Nephron progenitor cell (in vitro differentiated cells): Measurements from ENCODE around the gene ABCG5.

ENCODE experiments used
- DNase-seq: peaks from one replicate; pipeline ENCODE4 v3.0.0; 2021
- H3K27ac Mint-ChIP-seq: 2 replicates; pipeline ENCODE4 v1.8.0; 2021; ENCODE audit warnings: mild to moderate bottlenecking, moderate library complexity, mixed read lengths
- H3K27me3 Mint-ChIP-seq: 2 replicates; pipeline ENCODE4 v1.8.0; 2021; ENCODE audit warnings: mild to moderate bottlenecking, low read depth, mixed read lengths; ENCODE audit not compliant: poor library complexity
- H3K36me3 Mint-ChIP-seq: 2 replicates; pipeline ENCODE4 v1.8.0; 2021; ENCODE audit warnings: low read depth, mixed read lengths
- H3K4me1 Mint-ChIP-seq: 2 replicates; pipeline ENCODE4 v1.8.0; 2021; ENCODE audit warnings: mixed read lengths
- H3K4me3 Mint-ChIP-seq: 2 replicates; pipeline ENCODE4 v1.8.0; 2021; ENCODE audit warnings: mild to moderate bottlenecking, moderate library complexity, mixed read lengths
- H3K9me3 Mint-ChIP-seq: 2 replicates; pipeline ENCODE4 v1.8.0; 2021; ENCODE audit warnings: mild to moderate bottlenecking, moderate library complexity, mixed read lengths
- TF ChIP-seq, protein P1 (sequence below): fragments of 200-600 bp; sonication (generic); IDR thresholded peaks from 2 replicates; pipeline ENCODE4 v1.5.0; 2021; ENCODE audit warnings: antibody characterized with exemption

The ABCG5 gene

DNA sequence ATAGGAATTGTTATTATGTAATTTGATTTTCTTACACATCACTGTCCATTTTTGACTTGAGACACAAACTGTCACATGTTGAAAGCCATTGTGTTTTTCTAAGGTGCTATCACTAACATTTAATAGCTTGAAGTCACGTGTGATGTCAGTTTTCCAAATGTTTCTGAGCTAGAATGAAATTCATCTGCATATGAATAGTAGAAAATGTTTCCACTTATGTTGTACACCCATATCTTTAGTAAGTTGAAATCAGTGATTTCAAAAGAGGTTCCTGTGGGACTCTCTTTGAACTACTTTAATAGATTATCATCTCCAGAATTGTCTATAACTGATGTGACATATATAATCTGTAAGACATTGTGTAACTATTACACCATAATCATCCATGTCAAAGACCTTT is 27.8 kb downstream of the ABCG5 start:
- Mint-ChIP-seq H3K27ac (no peak overlapping the region), H3K9me3 (peaks cover 4% of the 10 kb centered on the region), H3K27me3 (no peaks in the 10 kb centered on the region), H3K4me1 (no peaks in the 10 kb centered on the region), H3K36me3 (peaks cover 21% of the 10 kb centered on the region), H3K4me3 (no peak overlapping the region)
- TF ChIP-seq, protein P1, sequence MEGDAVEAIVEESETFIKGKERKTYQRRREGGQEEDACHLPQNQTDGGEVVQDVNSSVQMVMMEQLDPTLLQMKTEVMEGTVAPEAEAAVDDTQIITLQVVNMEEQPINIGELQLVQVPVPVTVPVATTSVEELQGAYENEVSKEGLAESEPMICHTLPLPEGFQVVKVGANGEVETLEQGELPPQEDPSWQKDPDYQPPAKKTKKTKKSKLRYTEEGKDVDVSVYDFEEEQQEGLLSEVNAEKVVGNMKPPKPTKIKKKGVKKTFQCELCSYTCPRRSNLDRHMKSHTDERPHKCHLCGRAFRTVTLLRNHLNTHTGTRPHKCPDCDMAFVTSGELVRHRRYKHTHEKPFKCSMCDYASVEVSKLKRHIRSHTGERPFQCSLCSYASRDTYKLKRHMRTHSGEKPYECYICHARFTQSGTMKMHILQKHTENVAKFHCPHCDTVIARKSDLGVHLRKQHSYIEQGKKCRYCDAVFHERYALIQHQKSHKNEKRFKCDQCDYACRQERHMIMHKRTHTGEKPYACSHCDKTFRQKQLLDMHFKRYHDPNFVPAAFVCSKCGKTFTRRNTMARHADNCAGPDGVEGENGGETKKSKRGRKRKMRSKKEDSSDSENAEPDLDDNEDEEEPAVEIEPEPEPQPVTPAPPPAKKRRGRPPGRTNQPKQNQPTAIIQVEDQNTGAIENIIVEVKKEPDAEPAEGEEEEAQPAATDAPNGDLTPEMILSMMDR, result no peak
- DNase-seq, result no peak

DNA sequence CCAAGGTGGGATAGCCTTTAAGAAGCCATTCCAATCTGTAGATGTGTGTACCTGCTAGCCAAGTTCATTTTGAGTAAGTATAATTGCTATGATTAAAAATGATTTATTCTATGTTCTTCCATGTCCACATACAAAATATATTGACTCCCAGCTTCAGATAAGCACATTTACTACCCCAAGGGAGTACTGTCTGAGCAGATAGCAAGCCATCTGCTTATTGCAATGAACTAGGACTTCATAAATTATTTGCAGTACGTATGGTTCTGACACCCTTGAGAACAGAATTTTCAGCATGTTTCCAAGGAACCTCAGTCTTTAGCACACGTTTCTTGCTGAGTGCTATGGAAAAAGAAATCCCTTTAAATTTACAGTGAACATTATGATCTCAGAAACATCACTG is 28.2 kb downstream of the ABCG5 start:
- H3K27me3 Mint-ChIP-seq, result no peaks in the 10 kb centered on the region
- no peaks in the 10 kb centered on the region for H3K4me1 Mint-ChIP-seq
- no peak overlapping the region for H3K27ac Mint-ChIP-seq
- peaks cover 21% of the 10 kb centered on the region for H3K36me3 Mint-ChIP-seq
- TF ChIP-seq, protein P1, result no peak
- no peak for DNase-seq
- H3K9me3 Mint-ChIP-seq, result peaks cover 2% of the 10 kb centered on the region
- H3K4me3 Mint-ChIP-seq, result no peak overlapping the region

DNA sequence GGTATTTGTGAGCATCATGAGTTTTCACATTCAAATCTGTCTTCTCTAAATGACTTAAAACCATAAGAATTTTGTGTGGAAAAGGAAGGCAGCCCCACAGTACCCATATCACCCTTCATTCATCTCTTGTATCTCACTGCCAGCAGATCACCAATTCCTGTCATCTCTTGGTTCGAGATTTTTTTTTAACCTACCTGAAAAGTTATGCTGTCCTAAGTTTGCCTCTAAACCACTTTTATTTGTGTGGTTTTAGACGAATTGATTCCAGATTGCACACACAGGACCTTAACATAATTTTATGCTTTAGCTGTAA is 32.0 kb downstream of the ABCG5 start:
- Mint-ChIP-seq H3K9me3 (no peaks in the 10 kb centered on the region), H3K36me3 (peaks cover 19% of the 10 kb centered on the region), H3K4me1 (no peaks in the 10 kb centered on the region), H3K27ac (no peak overlapping the region), H3K27me3 (no peaks in the 10 kb centered on the region), H3K4me3 (no peak overlapping the region)
- TF ChIP-seq, protein P1, result no peak
- no peak for DNase-seq

DNA sequence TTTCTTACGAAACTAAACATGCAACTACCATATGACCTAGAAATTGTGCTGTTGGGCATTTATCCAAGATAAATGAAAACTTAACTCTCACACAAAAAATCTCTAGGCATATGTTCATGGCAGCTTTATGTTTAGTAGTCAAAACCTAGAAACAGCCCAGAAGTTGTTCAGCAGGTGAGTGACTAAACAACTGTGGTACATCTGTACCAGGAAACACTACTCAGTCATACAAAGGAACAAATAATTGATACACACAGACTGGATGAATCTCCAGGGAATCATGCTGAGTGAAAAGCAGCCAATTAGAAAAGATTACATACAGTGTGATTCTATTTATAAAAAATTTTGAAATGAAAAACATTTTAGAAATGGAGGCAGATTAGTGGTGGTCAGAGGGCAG is 35.5 kb downstream of the ABCG5 start:
- Mint-ChIP-seq H3K27ac (no peak overlapping the region), H3K36me3 (peaks cover 19% of the 10 kb centered on the region), H3K9me3 (no peaks in the 10 kb centered on the region), H3K4me1 (no peaks in the 10 kb centered on the region), H3K4me3 (no peak overlapping the region), H3K27me3 (no peaks in the 10 kb centered on the region)
- DNase-seq, result no peak
- TF ChIP-seq, protein P1, result no peak

DNA sequence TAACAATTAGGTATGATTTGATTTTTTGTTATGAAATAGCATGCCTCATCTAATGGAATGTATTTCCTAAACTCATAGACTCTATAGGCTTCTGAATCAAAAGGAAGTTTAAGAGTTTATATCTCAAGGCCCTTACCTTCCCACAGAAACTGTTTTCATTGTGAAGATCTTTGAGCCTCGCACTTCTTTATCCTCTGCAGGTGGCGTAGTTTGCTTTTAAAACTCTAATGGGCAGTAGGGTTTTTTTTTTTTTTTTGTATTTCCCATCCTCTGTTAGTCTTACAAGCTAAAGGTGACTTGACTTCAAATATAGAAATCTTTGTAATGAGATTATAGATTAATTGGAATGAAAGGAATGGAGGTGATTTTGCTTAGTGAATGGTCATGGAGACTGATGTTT is 36.5 kb downstream of the ABCG5 start:
- H3K4me1 Mint-ChIP-seq, result no peaks in the 10 kb centered on the region
- no peak for DNase-seq
- no peaks in the 10 kb centered on the region for H3K27me3 Mint-ChIP-seq
- H3K4me3 Mint-ChIP-seq, result no peak overlapping the region
- peaks cover 15% of the 10 kb centered on the region for H3K36me3 Mint-ChIP-seq
- no peak overlapping the region for H3K27ac Mint-ChIP-seq
- TF ChIP-seq, protein P1, result no peak
- H3K9me3 Mint-ChIP-seq, result no peaks in the 10 kb centered on the region

DNA sequence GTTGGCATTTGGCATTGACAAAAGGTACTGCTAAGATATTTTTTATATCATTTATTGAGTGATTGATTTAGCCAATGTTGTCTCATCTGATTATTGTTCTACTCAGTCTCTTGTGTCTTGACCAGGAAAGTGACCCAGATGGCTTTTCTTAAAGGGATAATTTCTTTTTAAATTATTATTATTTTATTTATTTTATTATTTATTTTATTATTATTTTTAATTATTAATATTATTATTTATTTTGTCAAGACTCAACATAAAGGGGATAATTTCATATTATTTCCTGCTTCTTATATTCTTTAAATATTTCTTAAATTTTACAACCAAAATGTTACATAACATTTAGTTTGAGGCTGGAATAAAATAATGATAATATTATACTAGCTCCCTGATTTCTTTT is 37.7 kb downstream of the ABCG5 start:
- H3K27me3 Mint-ChIP-seq, result no peaks in the 10 kb centered on the region

More for the DNA sequence above, 37.7 kb downstream of the ABCG5 start:
- TF ChIP-seq, protein P1, result no peak
- Mint-ChIP-seq H3K36me3 (peaks cover 12% of the 10 kb centered on the region), H3K9me3 (no peaks in the 10 kb centered on the region), H3K4me1 (no peaks in the 10 kb centered on the region), H3K27ac (no peak overlapping the region), H3K4me3 (no peak overlapping the region)
- DNase-seq, result no peak
